Fibroblast of mammary gland (primary cell): ENCODE data around the gene SF3A1.
"Not testable (repeated sequence)": the region's sequence is repeated elsewhere in the genome, so short reads cannot be mapped to it uniquely, and the experiment has no call there.

Source experiments
- DNase-seq: peaks from one replicate; pipeline ENCODE4 v3.0.0-alpha.2; 2010; ENCODE audit warnings: low read depth
- H3K4me3 ChIP-seq: 2 replicates; pipeline ENCODE4 v1.5.1; 2011; ENCODE audit warnings: low read depth, mild to moderate bottlenecking, low read length, moderate library complexity; ENCODE audit not compliant: control insufficient read depth
- TF ChIP-seq, protein P1 (sequence below): conservative IDR thresholded peaks from 2 replicates; pipeline ENCODE4 v1.5.1; 2011; ENCODE audit warnings: low read depth, low read length, inconsistent platforms; ENCODE audit not compliant: control insufficient read depth, insufficient read depth

SF3A1 gene

GRCh38 chr22:30347255-30347892 is 9.3 kb downstream of the SF3A1 start:
- DNase-seq = no peak
- TF ChIP-seq, protein P1, sequence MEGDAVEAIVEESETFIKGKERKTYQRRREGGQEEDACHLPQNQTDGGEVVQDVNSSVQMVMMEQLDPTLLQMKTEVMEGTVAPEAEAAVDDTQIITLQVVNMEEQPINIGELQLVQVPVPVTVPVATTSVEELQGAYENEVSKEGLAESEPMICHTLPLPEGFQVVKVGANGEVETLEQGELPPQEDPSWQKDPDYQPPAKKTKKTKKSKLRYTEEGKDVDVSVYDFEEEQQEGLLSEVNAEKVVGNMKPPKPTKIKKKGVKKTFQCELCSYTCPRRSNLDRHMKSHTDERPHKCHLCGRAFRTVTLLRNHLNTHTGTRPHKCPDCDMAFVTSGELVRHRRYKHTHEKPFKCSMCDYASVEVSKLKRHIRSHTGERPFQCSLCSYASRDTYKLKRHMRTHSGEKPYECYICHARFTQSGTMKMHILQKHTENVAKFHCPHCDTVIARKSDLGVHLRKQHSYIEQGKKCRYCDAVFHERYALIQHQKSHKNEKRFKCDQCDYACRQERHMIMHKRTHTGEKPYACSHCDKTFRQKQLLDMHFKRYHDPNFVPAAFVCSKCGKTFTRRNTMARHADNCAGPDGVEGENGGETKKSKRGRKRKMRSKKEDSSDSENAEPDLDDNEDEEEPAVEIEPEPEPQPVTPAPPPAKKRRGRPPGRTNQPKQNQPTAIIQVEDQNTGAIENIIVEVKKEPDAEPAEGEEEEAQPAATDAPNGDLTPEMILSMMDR = no peak
- no peak overlapping the region for H3K4me3 ChIP-seq

GRCh38 chr22:30344447-30345200 is 12.1 kb downstream of the SF3A1 start:
- H3K4me3 ChIP-seq = no peak overlapping the region
- DNase-seq = no peak
- TF ChIP-seq, protein P1 = no peak

DNA sequence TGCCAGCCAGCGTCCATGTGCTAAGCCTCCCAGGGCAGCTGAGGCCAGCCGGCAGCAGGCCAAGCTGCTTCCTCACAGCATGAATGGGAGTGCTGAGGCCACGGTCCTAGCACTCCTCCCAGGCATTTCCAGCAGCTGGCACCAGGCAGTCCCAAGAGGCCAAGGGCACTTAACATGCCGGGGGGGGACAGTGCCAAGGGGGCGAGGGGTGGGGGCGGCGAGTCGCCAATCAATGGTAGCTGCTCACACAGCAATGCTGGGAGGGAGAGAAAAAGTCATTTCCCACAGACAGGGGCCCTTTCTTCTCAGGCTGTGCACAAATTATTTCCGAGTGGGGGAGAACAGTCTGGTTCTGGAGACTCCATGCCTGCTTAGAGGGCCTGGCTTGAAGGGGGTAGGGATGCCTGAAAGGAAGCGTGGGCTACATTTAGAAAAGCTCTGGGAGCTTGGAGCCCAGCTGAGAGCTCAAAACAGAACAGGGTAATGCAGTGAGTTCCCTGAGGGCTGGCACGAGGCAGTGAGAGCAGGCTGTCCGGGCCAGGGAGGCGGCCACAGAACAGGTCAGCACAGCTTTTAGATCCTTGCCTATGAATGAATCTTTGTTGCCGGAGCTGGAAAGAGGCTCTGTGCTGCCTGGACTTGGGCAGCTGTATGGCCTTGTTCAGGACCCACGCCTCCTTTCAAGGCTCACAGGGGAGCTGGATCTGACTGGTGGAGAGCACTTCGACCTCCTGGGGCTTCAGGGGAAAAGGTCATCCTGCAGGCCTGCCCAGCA is 15.6 kb downstream of the SF3A1 start:
- TF ChIP-seq, protein P1 = no peak
- no peak for DNase-seq
- H3K4me3 ChIP-seq = no peak overlapping the region

DNA sequence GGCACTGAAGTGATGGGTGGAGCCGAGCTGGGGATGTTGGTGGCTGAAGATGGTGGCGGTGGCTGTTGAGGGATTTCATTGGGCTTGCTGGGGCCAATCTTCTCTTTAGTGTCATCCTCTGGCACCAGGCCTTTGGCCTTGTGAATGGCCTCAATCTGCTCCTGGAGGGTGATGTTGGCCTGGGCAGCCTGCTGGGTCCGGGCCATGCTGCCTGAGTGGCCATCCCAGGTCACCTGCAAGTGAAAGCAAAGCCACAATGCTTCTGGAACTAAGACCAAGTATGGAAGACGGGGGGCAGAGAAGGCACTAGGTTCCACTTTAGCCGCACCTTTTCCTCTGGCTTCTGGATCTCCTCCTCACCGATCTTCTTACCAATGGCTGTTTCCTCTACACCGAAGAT is 17.9 kb downstream of the SF3A1 start:
- no peak for DNase-seq
- no peak overlapping the region for H3K4me3 ChIP-seq
- TF ChIP-seq, protein P1 = no peak

DNA sequence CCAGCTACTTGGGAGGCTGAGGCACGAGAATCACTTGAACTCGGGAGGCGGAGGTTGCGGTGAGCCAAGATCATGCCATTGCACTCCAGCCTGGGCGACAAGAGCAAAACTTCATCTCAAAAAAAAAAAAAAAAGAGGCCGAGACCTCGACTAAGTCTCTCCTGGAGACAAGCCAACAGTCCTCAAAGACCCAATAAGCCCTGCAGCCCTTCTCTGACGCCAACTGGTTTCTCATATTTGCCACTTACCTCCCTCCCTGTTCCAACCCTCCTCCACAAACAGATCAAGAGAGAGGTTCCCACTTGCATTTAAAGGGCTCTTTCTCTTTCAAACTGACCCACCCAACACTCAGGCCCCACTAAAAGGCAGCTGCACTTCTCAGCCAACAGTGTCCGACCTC is 18.4 kb downstream of the SF3A1 start:
- H3K4me3 ChIP-seq, DNase-seq: not testable (repeated sequence)

GRCh38 chr22:30337461-30337778 is 19.3 kb downstream of the SF3A1 start:
- TF ChIP-seq, protein P1 = no peak
- no peak overlapping the region for H3K4me3 ChIP-seq
- DNase-seq = no peak

GRCh38 chr22:30336752-30337460 is 19.8 kb downstream of the SF3A1 start:
- no peak overlapping the region for H3K4me3 ChIP-seq

More at GRCh38 chr22:30336752-30337460, 19.8 kb downstream of the SF3A1 start:
- no peak for DNase-seq
- TF ChIP-seq, protein P1 = no peak
